BLaER1 (cell line): ENCODE data around the gene PEAK3.

Experiments
- H3K27ac ChIP-seq: shearing (Covaris generic); formaldehyde crosslinking; 2 replicates; pipeline ENCODE4 v1.8.1; 2022
- H3K27me3 ChIP-seq: shearing (Covaris generic); formaldehyde crosslinking; 2 replicates; pipeline ENCODE4 v1.8.1; 2022
- H3K36me3 ChIP-seq: shearing (Covaris generic); formaldehyde crosslinking; 2 replicates; pipeline ENCODE4 v1.8.1; 2022
- H3K4me1 ChIP-seq: shearing (Covaris generic); formaldehyde crosslinking; 2 replicates; pipeline ENCODE4 v1.8.1; 2022
- H3K4me2 ChIP-seq: shearing (Covaris generic); formaldehyde crosslinking; 2 replicates; pipeline ENCODE4 v1.8.1; 2022
- H3K4me3 ChIP-seq: shearing (Covaris generic); formaldehyde crosslinking; 2 replicates; pipeline ENCODE4 v1.8.1; 2022
- H3K9ac ChIP-seq: shearing (Covaris generic); formaldehyde crosslinking; 2 replicates; pipeline ENCODE4 v1.8.1; 2022
- H3K9me3 ChIP-seq: shearing (Covaris generic); formaldehyde crosslinking; 2 replicates; pipeline ENCODE4 v1.8.1; 2022
- H4K20me1 ChIP-seq: shearing (Covaris generic); formaldehyde crosslinking; 2 replicates; pipeline ENCODE4 v1.8.1; 2022
- Cebpa-rat ChIP-seq: shearing (Covaris generic); IDR thresholded peaks from 2 replicates; pipeline ENCODE4 v1.8.1; 2022

The PEAK3 gene

GRCh38 chr19:2245273-2245672, 36.7 kb downstream of the PEAK3 start:
- Histone ChIP-seq H3K27ac (no peak overlapping the region), H3K9ac (no peak overlapping the region), H3K36me3 (peaks cover 92% of the 10 kb centered on the region)

GRCh38 chr19:2244486-2244885, 37.5 kb downstream of the PEAK3 start:
- peaks cover 100% of the 10 kb centered on the region for H4K20me1 ChIP-seq
- H3K4me1 ChIP-seq = peaks cover 43% of the 10 kb centered on the region
- no peak overlapping the region for H3K4me3 ChIP-seq
- H3K9me3 ChIP-seq = no peaks in the 10 kb centered on the region
- no peak overlapping the region for H3K27ac ChIP-seq
- no peak for TF ChIP-seq Cebpa-rat
- peaks cover 89% of the 10 kb centered on the region for H3K36me3 ChIP-seq
- H3K9ac ChIP-seq = no peak overlapping the region
- no peak overlapping the region for H3K4me2 ChIP-seq
- peaks cover 9% of the 10 kb centered on the region for H3K27me3 ChIP-seq

More at GRCh38 chr19:2245273-2245672, 36.7 kb downstream of the PEAK3 start:
- Histone ChIP-seq H3K27me3 (peaks cover 17% of the 10 kb centered on the region), H3K9me3 (no peaks in the 10 kb centered on the region), H3K4me2 (no peak overlapping the region), H3K4me1 (peaks cover 37% of the 10 kb centered on the region), H3K4me3 (no peak overlapping the region), H4K20me1 (peaks cover 100% of the 10 kb centered on the region)
- TF ChIP-seq Cebpa-rat = no peak

- Histone ChIP-seq H3K27me3 (peaks cover 5% of the 10 kb centered on the region), H3K27ac (no peak overlapping the region), H3K36me3 (peaks cover 85% of the 10 kb centered on the region), H3K4me3 (no peak overlapping the region), H3K9me3 (no peaks in the 10 kb centered on the region), H3K4me1 (peaks cover 48% of the 10 kb centered on the region), H4K20me1 (peaks cover 100% of the 10 kb centered on the region), H3K4me2 (no peak overlapping the region), H3K9ac (no peak overlapping the region)
- no peak for TF ChIP-seq Cebpa-rat
These were observed 37.9 kb downstream of the PEAK3 start for GRCh38 chr19:2244125-2244411.

- H3K4me2 ChIP-seq = no peak overlapping the region
- H3K9me3 ChIP-seq = no peaks in the 10 kb centered on the region
- H4K20me1 ChIP-seq = peaks cover 100% of the 10 kb centered on the region
- H3K4me3 ChIP-seq = no peak overlapping the region
- H3K27ac ChIP-seq = no peak overlapping the region
- no peaks in the 10 kb centered on the region for H3K27me3 ChIP-seq
- peaks cover 53% of the 10 kb centered on the region for H3K4me1 ChIP-seq
- no peak for TF ChIP-seq Cebpa-rat
- H3K36me3 ChIP-seq = peaks cover 79% of the 10 kb centered on the region
- no peak overlapping the region for H3K9ac ChIP-seq
These were observed 38.5 kb downstream of the PEAK3 start for GRCh38 chr19:2243274-2244124.

GRCh38 chr19:2242816-2243215, 39.2 kb downstream of the PEAK3 start:
- H3K27ac ChIP-seq = no peak overlapping the region
- peaks cover 100% of the 10 kb centered on the region for H4K20me1 ChIP-seq
- H3K4me1 ChIP-seq = peaks cover 60% of the 10 kb centered on the region
- H3K4me2 ChIP-seq = 0 out of 2 replicates have a peak overlapping the region, but pooled peaks have one; percentile 98
- H3K27me3 ChIP-seq = no peaks in the 10 kb centered on the region
- no peaks in the 10 kb centered on the region for H3K9me3 ChIP-seq
- no peak for TF ChIP-seq Cebpa-rat
- peaks cover 74% of the 10 kb centered on the region for H3K36me3 ChIP-seq
- no peak overlapping the region for H3K4me3 ChIP-seq
- H3K9ac ChIP-seq = no peak overlapping the region

GRCh38 chr19:2242092-2242537, 39.9 kb downstream of the PEAK3 start:
- peak overlapping the region; percentile 98 for H3K4me2 ChIP-seq
- H3K36me3 ChIP-seq = peaks cover 67% of the 10 kb centered on the region
- peaks cover 100% of the 10 kb centered on the region for H4K20me1 ChIP-seq
- 0 out of 2 replicates have a peak overlapping the region, but pooled peaks have one; percentile 35 for H3K9ac ChIP-seq
- H3K27ac ChIP-seq = peak overlapping the region; percentile 88; the same call in 1 of the 2 replicates
- TF ChIP-seq Cebpa-rat = no peak
- H3K4me1 ChIP-seq = peaks cover 67% of the 10 kb centered on the region
- no peak overlapping the region for H3K4me3 ChIP-seq
- no peaks in the 10 kb centered on the region for H3K9me3 ChIP-seq
- H3K27me3 ChIP-seq = no peaks in the 10 kb centered on the region

- peaks cover 94% of the 10 kb centered on the region for H4K20me1 ChIP-seq
- peaks cover 68% of the 10 kb centered on the region for H3K4me1 ChIP-seq
- H3K27ac ChIP-seq = peak overlapping the region; percentile 88
- peak overlapping the region; percentile 98 for H3K9ac ChIP-seq
- peaks cover 57% of the 10 kb centered on the region for H3K36me3 ChIP-seq
- TF ChIP-seq Cebpa-rat = no peak
- H3K27me3 ChIP-seq = no peaks in the 10 kb centered on the region
- peak overlapping the region; percentile 97; the same call in 1 of the 2 replicates for H3K4me3 ChIP-seq
- H3K9me3 ChIP-seq = no peaks in the 10 kb centered on the region
- peak overlapping the region; percentile 98 for H3K4me2 ChIP-seq
These were observed 40.9 kb downstream of the PEAK3 start for GRCh38 chr19:2240881-2241760.

- Histone ChIP-seq H3K4me1 (peaks cover 69% of the 10 kb centered on the region), H3K4me2 (peak overlapping the region; percentile 98), H3K27ac (peak overlapping the region; percentile 88), H3K36me3 (peaks cover 46% of the 10 kb centered on the region), H3K9ac (peak overlapping the region; percentile 98), H3K9me3 (no peaks in the 10 kb centered on the region), H4K20me1 (peaks cover 89% of the 10 kb centered on the region), H3K4me3 (peak overlapping the region; percentile 97), H3K27me3 (no peaks in the 10 kb centered on the region)
- TF ChIP-seq Cebpa-rat = no peak
These were observed 41.9 kb downstream of the PEAK3 start for GRCh38 chr19:2239771-2240770.

GRCh38 chr19:2239173-2239572, 42.8 kb downstream of the PEAK3 start:
- peaks cover 89% of the 10 kb centered on the region for H4K20me1 ChIP-seq
- H3K4me1 ChIP-seq = peaks cover 78% of the 10 kb centered on the region
- H3K27ac ChIP-seq = peak overlapping the region; percentile 88
- no peaks in the 10 kb centered on the region for H3K27me3 ChIP-seq
- peak overlapping the region; percentile 98 for H3K9ac ChIP-seq
- peak overlapping the region; percentile 98 for H3K4me2 ChIP-seq
- no peak for TF ChIP-seq Cebpa-rat
- peak overlapping the region; percentile 97 for H3K4me3 ChIP-seq
- H3K36me3 ChIP-seq = peaks cover 43% of the 10 kb centered on the region
- H3K9me3 ChIP-seq = no peaks in the 10 kb centered on the region
